ENCODE results near the gene TMEM145.

The TMEM145 gene

DNA sequence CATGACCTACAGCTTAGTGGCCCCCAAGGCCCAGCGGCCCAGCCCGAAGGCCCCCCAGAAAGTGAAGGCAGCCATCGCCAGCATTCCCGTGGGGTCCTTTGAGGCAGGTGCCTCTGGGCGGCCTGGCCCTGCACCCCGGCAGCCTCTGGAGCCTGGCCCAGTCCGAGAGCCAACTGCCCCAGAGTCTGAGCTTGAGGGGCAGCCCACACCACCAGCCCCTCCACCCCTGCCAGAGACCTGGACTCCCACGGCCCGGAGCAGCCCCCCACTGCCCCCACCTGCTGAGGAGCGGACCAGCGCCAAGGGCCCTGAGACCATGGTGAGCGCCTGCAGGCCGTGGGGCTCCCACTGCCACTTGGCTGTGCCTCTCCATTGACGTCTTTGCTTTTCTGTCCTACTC lies 20.1 kb upstream of the TMEM145 start:
- H3K36me3 ChIP-seq (ENCODE audit: control insufficient read depth, insufficient read depth, low read length) = peaks cover 65% of the 10 kb centered on the region
- H3K9ac ChIP-seq (ENCODE audit: low read depth, low read length) = no peak overlapping the region
- peaks cover 5% of the 10 kb centered on the region for H3K4me1 ChIP-seq (ENCODE audit: control insufficient read depth, insufficient read depth, low read length)
- H3K9me3 ChIP-seq (ENCODE audit: control insufficient read depth, insufficient read depth, low read length) = no peaks in the 10 kb centered on the region
- no peaks in the 10 kb centered on the region for H3K27me3 ChIP-seq (ENCODE audit: control insufficient read depth, insufficient read depth, low read length)
- H3K4me3 ChIP-seq (ENCODE audit: low read depth, low read length) = no peak overlapping the region

GRCh38 chr19:42293540-42293939 lies 19.6 kb upstream of the TMEM145 start:
- Histone ChIP-seq H3K4me1 (ENCODE audit: control insufficient read depth, insufficient read depth, low read length) (peaks cover 5% of the 10 kb centered on the region), H3K36me3 (ENCODE audit: control insufficient read depth, insufficient read depth, low read length) (peaks cover 60% of the 10 kb centered on the region), H3K9me3 (ENCODE audit: control insufficient read depth, insufficient read depth, low read length) (no peaks in the 10 kb centered on the region)

DNA sequence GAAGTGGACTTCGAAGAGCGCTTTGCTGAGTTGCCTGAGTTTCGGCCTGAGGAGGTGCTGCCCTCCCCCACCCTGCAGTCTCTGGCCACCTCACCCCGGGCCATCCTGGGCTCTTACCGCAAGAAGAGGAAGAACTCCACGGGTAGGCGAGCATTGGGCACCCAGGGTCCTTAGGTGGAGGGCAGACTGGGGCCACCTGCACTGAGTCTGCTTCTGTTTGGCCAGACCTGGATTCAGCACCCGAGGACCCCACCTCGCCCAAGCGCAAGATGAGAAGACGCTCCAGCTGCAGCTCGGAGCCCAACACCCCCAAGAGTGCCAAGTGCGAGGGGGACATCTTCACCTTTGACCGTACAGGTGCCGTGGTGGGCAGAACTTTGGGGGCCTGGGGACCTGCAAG lies 19.2 kb upstream of the TMEM145 start:
- no peak overlapping the region for H3K4me3 ChIP-seq (ENCODE audit: low read depth, low read length)
- peaks cover 57% of the 10 kb centered on the region for H3K36me3 ChIP-seq (ENCODE audit: control insufficient read depth, insufficient read depth, low read length)
- H3K27me3 ChIP-seq (ENCODE audit: control insufficient read depth, insufficient read depth, low read length) = no peaks in the 10 kb centered on the region
- peaks cover 5% of the 10 kb centered on the region for H3K4me1 ChIP-seq (ENCODE audit: control insufficient read depth, insufficient read depth, low read length)
- H3K9me3 ChIP-seq (ENCODE audit: control insufficient read depth, insufficient read depth, low read length) = no peaks in the 10 kb centered on the region
- H3K9ac ChIP-seq (ENCODE audit: low read depth, low read length) = no peak overlapping the region

More at GRCh38 chr19:42293540-42293939, 19.6 kb upstream of the TMEM145 start:
- no peak overlapping the region for H3K4me3 ChIP-seq (ENCODE audit: low read depth, low read length)
- no peak overlapping the region for H3K9ac ChIP-seq (ENCODE audit: low read depth, low read length)
- no peaks in the 10 kb centered on the region for H3K27me3 ChIP-seq (ENCODE audit: control insufficient read depth, insufficient read depth, low read length)

GRCh38 chr19:42294471-42295137 lies 18.5 kb upstream of the TMEM145 start:
- H3K9ac ChIP-seq (ENCODE audit: low read depth, low read length) = no peak overlapping the region
- H3K4me1 ChIP-seq (ENCODE audit: control insufficient read depth, insufficient read depth, low read length) = peaks cover 5% of the 10 kb centered on the region
- no peak overlapping the region for H3K4me3 ChIP-seq (ENCODE audit: low read depth, low read length)
- H3K27me3 ChIP-seq (ENCODE audit: control insufficient read depth, insufficient read depth, low read length) = no peaks in the 10 kb centered on the region
- H3K9me3 ChIP-seq (ENCODE audit: control insufficient read depth, insufficient read depth, low read length) = no peaks in the 10 kb centered on the region
- H3K36me3 ChIP-seq (ENCODE audit: control insufficient read depth, insufficient read depth, low read length) = peaks cover 51% of the 10 kb centered on the region

- Histone ChIP-seq H3K36me3 (ENCODE audit: control insufficient read depth, insufficient read depth, low read length) (peaks cover 45% of the 10 kb centered on the region), H3K27me3 (ENCODE audit: control insufficient read depth, insufficient read depth, low read length) (no peaks in the 10 kb centered on the region), H3K9ac (ENCODE audit: low read depth, low read length) (no peak overlapping the region), H3K9me3 (ENCODE audit: control insufficient read depth, insufficient read depth, low read length) (no peaks in the 10 kb centered on the region), H3K4me1 (ENCODE audit: control insufficient read depth, insufficient read depth, low read length) (peaks cover 5% of the 10 kb centered on the region), H3K4me3 (ENCODE audit: low read depth, low read length) (no peak overlapping the region)
Measured at GRCh38 chr19:42295342-42295741, 17.8 kb upstream of the TMEM145 start.

DNA sequence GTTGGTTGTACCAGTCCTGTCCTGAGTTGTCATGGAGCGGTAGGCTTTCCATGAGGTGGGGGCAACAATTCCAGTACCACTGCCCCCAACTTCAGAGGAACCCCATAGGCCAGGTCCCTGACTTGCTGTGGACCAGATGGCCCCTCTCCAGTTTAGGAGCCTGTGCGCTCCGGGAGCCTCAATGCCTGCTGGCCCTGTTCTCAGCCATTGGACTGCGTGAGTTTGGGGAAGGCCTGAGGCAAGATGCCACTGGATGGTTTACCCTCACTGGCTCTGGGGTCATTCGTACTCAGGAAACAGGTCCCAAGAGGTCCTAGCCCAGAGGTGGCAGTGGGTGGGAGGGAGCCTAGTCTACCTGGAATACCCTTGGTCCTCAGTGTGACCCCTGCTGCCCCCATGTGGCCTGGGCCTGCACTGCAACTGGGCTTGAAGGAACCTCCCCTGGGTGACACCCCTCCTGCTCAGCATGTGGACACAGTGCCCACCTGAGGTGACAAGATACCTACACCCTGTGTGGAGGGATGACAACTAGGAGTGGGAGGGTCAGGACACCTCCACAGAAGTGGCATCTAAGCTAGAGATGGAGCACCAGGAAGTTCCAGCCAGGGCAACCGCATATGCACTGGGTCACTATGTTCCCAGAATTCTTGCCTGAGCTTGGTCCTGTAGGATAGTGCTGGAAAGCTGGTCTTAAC lies 17.1 kb upstream of the TMEM145 start:
- no peaks in the 10 kb centered on the region for H3K27me3 ChIP-seq (ENCODE audit: control insufficient read depth, insufficient read depth, low read length)
- no peaks in the 10 kb centered on the region for H3K9me3 ChIP-seq (ENCODE audit: control insufficient read depth, insufficient read depth, low read length)
- no peak overlapping the region for H3K4me3 ChIP-seq (ENCODE audit: low read depth, low read length)
- no peak overlapping the region for H3K9ac ChIP-seq (ENCODE audit: low read depth, low read length)
- H3K36me3 ChIP-seq (ENCODE audit: control insufficient read depth, insufficient read depth, low read length) = peaks cover 39% of the 10 kb centered on the region
- peaks cover 5% of the 10 kb centered on the region for H3K4me1 ChIP-seq (ENCODE audit: control insufficient read depth, insufficient read depth, low read length)

DNA sequence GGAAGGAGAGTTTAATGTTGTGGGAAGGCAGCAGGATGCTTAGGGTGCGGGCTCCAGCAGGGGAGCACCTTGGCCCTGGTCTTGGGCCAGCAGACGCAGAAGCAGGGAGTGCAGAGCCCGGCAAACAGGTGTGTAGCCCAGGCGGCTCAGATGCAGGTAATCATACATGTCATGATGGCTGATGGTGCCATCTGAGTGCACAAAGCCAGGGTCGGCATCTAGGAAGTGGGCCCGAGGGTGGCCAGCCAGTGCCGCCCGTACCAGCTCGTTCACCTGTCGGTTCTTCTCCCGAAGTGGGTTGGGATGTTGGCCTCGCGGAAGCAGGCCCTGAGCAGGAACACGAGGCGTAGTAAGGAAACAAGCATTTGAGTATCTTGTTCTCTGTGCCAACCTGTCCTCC lies 16.1 kb upstream of the TMEM145 start:
- H3K36me3 ChIP-seq (ENCODE audit: control insufficient read depth, insufficient read depth, low read length) = peaks cover 35% of the 10 kb centered on the region
- no peaks in the 10 kb centered on the region for H3K9me3 ChIP-seq (ENCODE audit: control insufficient read depth, insufficient read depth, low read length)

DNA sequence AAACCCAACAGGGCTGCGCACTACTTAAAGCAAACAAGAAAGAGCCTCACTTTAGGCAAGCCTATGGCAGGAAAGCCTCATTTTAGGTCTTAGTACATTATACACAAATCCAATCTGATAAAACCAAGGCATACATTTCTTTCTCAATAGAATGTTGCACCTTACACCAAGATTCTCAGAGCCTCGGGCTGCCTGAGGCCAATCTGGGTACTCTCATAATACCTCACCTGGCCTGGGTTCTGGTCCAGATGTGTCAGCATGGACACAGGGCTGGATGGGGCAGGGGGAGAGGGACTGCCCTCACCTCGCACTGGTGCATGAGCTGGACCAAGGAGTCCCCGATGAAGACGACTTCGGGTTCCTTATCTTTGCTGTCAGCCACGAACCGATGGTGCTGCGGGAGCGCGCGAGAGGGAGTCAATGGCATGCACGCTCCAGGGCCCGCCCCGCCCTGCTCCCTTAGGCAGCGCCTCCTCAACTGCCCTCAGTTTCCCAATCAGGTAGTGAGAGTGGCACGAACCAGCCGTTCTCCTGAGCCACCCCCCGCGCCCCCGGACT lies 11.4 kb upstream of the TMEM145 start, which contains the start of gene PRR19:
Gene PRR19 (plus strand): TSS at position 487 of the 558 bp plus-strand sequence. CDS start 7,453 bp downstream, outside the sequence.
- Histone ChIP-seq H3K9me3 (ENCODE audit: control insufficient read depth, insufficient read depth, low read length) (no peaks in the 10 kb centered on the region), H3K9ac (ENCODE audit: low read depth, low read length) (peak within 1 kb of the TSS; percentile 85), H3K27me3 (ENCODE audit: control insufficient read depth, insufficient read depth, low read length) (no peaks in the 10 kb centered on the region), H3K4me1 (ENCODE audit: control insufficient read depth, insufficient read depth, low read length) (peaks cover 8% of the 10 kb centered on the region), H3K4me3 (ENCODE audit: low read depth, low read length) (peak within 1 kb of the TSS; percentile 84), H3K36me3 (ENCODE audit: control insufficient read depth, insufficient read depth, low read length) (peaks cover 5% of the 10 kb centered on the region)

More for the DNA sequence above, 16.1 kb upstream of the TMEM145 start:
- Histone ChIP-seq H3K27me3 (ENCODE audit: control insufficient read depth, insufficient read depth, low read length) (no peaks in the 10 kb centered on the region), H3K4me3 (ENCODE audit: low read depth, low read length) (no peak overlapping the region), H3K9ac (ENCODE audit: low read depth, low read length) (no peak overlapping the region), H3K4me1 (ENCODE audit: control insufficient read depth, insufficient read depth, low read length) (peaks cover 10% of the 10 kb centered on the region)

DNA sequence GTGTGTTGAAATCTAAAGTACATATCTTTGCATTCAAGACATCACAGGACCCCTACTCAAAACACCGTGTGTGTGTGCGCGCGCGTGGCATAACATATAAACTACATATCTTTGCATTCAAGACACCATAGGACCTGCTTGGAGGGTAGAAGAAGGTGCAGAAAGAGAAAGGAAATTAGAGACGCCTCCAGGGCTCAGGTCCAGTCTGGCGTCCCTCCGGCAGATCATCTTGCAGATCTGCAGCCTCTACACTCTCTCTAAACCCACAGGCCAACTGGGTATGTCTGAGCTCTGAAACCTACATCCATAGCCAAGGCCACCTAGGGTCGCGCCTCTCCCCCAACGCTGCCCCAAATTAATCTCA lies 10.0 kb upstream of the TMEM145 start:
- H3K36me3 ChIP-seq (ENCODE audit: control insufficient read depth, insufficient read depth, low read length) = no peaks in the 10 kb centered on the region
- peak overlapping the region; percentile 84 for H3K4me3 ChIP-seq (ENCODE audit: low read depth, low read length)
- peaks cover 8% of the 10 kb centered on the region for H3K4me1 ChIP-seq (ENCODE audit: control insufficient read depth, insufficient read depth, low read length)
- H3K9ac ChIP-seq (ENCODE audit: low read depth, low read length) = no peak overlapping the region
- no peaks in the 10 kb centered on the region for H3K9me3 ChIP-seq (ENCODE audit: control insufficient read depth, insufficient read depth, low read length)
- H3K27me3 ChIP-seq (ENCODE audit: control insufficient read depth, insufficient read depth, low read length) = no peaks in the 10 kb centered on the region

DNA sequence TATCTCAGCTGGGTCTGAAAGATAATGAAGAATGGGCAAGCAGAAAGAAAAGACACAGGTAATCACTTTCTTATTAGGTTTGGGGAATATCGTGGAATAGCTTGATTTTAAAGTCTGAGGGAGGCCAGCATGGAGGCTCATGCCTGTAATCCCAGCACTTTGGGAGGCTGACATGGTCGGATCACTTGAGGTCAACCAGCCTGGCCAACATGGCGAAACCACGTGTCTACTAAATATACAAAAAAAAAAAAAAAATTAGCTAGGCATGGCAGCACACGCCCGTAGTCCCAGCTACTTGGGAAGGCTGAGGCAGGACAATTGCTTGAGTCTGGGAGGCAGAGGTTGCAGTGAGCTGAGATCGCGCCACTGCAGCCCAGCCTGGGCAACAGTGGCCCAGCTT lies 9.2 kb upstream of the TMEM145 start:
- Histone ChIP-seq H3K36me3 (ENCODE audit: control insufficient read depth, insufficient read depth, low read length) (no peaks in the 10 kb centered on the region), H3K4me3 (ENCODE audit: low read depth, low read length) (no peak overlapping the region), H3K9me3 (ENCODE audit: control insufficient read depth, insufficient read depth, low read length) (no peaks in the 10 kb centered on the region), H3K9ac (ENCODE audit: low read depth, low read length) (no peak overlapping the region), H3K4me1 (ENCODE audit: control insufficient read depth, insufficient read depth, low read length) (peaks cover 8% of the 10 kb centered on the region), H3K27me3 (ENCODE audit: control insufficient read depth, insufficient read depth, low read length) (no peaks in the 10 kb centered on the region)

- Histone ChIP-seq H3K9me3 (ENCODE audit: control insufficient read depth, insufficient read depth, low read length) (no peaks in the 10 kb centered on the region), H3K4me1 (ENCODE audit: control insufficient read depth, insufficient read depth, low read length) (peaks cover 4% of the 10 kb centered on the region), H3K27me3 (ENCODE audit: control insufficient read depth, insufficient read depth, low read length) (no peaks in the 10 kb centered on the region), H3K36me3 (ENCODE audit: control insufficient read depth, insufficient read depth, low read length) (no peaks in the 10 kb centered on the region), H3K9ac (ENCODE audit: low read depth, low read length) (no peak overlapping the region), H3K4me3 (ENCODE audit: low read depth, low read length) (no peak overlapping the region)
Measured at GRCh38 chr19:42306646-42307045, 6.5 kb upstream of the TMEM145 start.

GRCh38 chr19:42309686-42310085 lies 3.4 kb upstream of the TMEM145 start:
- H3K4me3 ChIP-seq (ENCODE audit: low read depth, low read length) = no peak overlapping the region
- no peaks in the 10 kb centered on the region for H3K36me3 ChIP-seq (ENCODE audit: control insufficient read depth, insufficient read depth, low read length)
- peaks cover 19% of the 10 kb centered on the region for H3K27me3 ChIP-seq (ENCODE audit: control insufficient read depth, insufficient read depth, low read length)
- no peaks in the 10 kb centered on the region for H3K4me1 ChIP-seq (ENCODE audit: control insufficient read depth, insufficient read depth, low read length)
- no peak overlapping the region for H3K9ac ChIP-seq (ENCODE audit: low read depth, low read length)
- H3K9me3 ChIP-seq (ENCODE audit: control insufficient read depth, insufficient read depth, low read length) = no peaks in the 10 kb centered on the region
